HCT116 (cell line): Measurements from ENCODE around the gene ADARB1.

Experiments
- EZH2phosphoT487 ChIP-seq: fragments of 200-600 bp; IDR thresholded peaks from 2 replicates; pipeline ENCODE4 v1.6.1; 2018; ENCODE audit warnings: antibody characterized with exemption, borderline replicate concordance
- FOSL1 ChIP-seq: IDR thresholded peaks from 2 replicates; pipeline ENCODE4 v1.6.1; 2012; ENCODE audit warnings: low read depth
- POLR2A ChIP-seq: IDR thresholded peaks from 2 replicates; pipeline ENCODE4 v1.7.0; 2011; ENCODE audit warnings: borderline replicate concordance; ENCODE audit not compliant: insufficient read depth, insufficient read length; ENCODE audit errors: extremely low read depth
- POLR2AphosphoS5 ChIP-seq: IDR thresholded peaks from 2 replicates; pipeline ENCODE4 v1.6.1; 2011; ENCODE audit warnings: mild to moderate bottlenecking, low read depth, low read length, moderate library complexity
- RAD21 ChIP-seq: IDR thresholded peaks from 2 replicates; pipeline ENCODE4 v1.6.1; 2012; ENCODE audit warnings: low read depth, mild to moderate bottlenecking
- YY1 ChIP-seq: IDR thresholded peaks from 2 replicates; pipeline ENCODE4 v1.6.1; 2011; ENCODE audit warnings: low read length, low read depth, moderate library complexity, mild to moderate bottlenecking; ENCODE audit not compliant: insufficient replicate concordance; ENCODE audit errors: extremely low read depth
- ZNF274 ChIP-seq: fragments of 200-500 bp; sonication (Bioruptor generic); IDR thresholded peaks from 2 replicates; pipeline ENCODE4 v1.6.1; 2014; ENCODE audit warnings: mild to moderate bottlenecking, low read depth, low read length, inconsistent platforms
- TF ChIP-seq, protein P1 (sequence below): IDR thresholded peaks from 2 replicates; pipeline ENCODE4 v1.6.1; 2012
- TF ChIP-seq, protein P2 (sequence below), 3 experiments: fragments of 200-600 bp in 1 of 3; sonication (generic) in 1 of 3; IDR thresholded peaks in 2 of 3; conservative IDR thresholded peaks in 1 of 3; 2 replicates each; pipeline ENCODE4 v1.5.1; 2012 to 2017; ENCODE audit warnings: low read depth in 2 of 3, low read length in 2 of 3, antibody characterized with exemption in 1 of 3, borderline replicate concordance in 1 of 3, control low read depth in 1 of 3, mild to moderate bottlenecking in 1 of 3, mixed read lengths in 1 of 3, mixed run types in 1 of 3, moderate library complexity in 1 of 3; ENCODE audit not compliant: insufficient read depth in 1 of 3
- TF ChIP-seq, protein P3 (sequence below): IDR thresholded peaks from 2 replicates; pipeline ENCODE4 v1.6.1; 2012

DNA sequence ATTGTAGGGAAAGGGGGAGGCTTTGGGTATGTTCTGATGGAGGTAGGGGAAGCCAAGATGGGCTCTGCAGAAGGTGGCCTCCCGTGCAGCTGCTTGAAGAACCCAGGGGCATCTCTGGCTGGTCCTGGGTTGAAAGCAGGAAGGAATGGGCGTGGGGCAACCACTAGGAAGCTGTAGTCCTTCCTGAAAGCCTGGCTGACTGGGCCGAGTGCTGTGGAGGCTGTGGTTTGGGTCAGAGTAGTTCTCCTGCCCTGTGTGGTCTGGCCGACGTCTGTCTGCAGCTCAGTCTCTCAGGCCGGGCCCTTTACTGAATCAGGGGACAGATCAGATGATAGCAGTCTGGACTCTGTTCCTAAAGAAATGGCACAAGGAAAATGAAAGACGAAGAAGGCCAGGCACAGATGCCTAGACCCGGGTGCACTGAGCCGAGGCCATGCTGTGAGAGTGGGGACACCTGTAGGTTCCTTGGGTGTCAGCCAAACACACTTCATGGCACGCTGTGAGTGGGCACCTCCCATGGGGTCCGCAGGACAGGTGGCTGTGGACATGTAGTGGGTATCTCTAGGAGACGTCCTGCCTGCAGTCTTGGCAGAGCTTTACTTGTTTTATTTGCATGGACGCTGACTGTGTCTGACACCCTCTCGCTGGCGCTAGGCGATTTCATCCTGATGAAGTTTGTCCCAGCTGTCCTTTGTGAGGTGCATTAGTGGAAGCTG lies 126.4 kb downstream of the ADARB1 start:
- TF ChIP-seq YY1, result no peak
- TF ChIP-seq POLR2AphosphoS5, result no peak
- TF ChIP-seq, protein P1, sequence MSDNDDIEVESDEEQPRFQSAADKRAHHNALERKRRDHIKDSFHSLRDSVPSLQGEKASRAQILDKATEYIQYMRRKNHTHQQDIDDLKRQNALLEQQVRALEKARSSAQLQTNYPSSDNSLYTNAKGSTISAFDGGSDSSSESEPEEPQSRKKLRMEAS, result no peak
- TF ChIP-seq FOSL1, result no peak
- no peak for TF ChIP-seq POLR2A
- TF ChIP-seq, protein P2, sequence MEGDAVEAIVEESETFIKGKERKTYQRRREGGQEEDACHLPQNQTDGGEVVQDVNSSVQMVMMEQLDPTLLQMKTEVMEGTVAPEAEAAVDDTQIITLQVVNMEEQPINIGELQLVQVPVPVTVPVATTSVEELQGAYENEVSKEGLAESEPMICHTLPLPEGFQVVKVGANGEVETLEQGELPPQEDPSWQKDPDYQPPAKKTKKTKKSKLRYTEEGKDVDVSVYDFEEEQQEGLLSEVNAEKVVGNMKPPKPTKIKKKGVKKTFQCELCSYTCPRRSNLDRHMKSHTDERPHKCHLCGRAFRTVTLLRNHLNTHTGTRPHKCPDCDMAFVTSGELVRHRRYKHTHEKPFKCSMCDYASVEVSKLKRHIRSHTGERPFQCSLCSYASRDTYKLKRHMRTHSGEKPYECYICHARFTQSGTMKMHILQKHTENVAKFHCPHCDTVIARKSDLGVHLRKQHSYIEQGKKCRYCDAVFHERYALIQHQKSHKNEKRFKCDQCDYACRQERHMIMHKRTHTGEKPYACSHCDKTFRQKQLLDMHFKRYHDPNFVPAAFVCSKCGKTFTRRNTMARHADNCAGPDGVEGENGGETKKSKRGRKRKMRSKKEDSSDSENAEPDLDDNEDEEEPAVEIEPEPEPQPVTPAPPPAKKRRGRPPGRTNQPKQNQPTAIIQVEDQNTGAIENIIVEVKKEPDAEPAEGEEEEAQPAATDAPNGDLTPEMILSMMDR (IDR thresholded peaks at IDR 0.05 in 2 of 3, conservative IDR thresholded peaks at IDR 0.05 in 1 of 3; ENCODE audit: borderline replicate concordance in 1 of 3, insufficient read depth in 1 of 3, low read depth in 2 of 3, low read length in 2 of 3), result no peak
- TF ChIP-seq, protein P3, sequence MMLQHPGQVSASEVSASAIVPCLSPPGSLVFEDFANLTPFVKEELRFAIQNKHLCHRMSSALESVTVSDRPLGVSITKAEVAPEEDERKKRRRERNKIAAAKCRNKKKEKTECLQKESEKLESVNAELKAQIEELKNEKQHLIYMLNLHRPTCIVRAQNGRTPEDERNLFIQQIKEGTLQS, result no peak
- no peak for TF ChIP-seq EZH2phosphoT487
- no peak for TF ChIP-seq ZNF274
- TF ChIP-seq RAD21, result no peak
